HL-60 (cell line): ENCODE results near the gene METTL25.
A peak's percentile ranks its signal among the peaks of the same experiment; 100 is the strongest.
"Not testable (repeated sequence)": the region's sequence is repeated elsewhere in the genome, so short reads cannot be mapped to it uniquely, and the experiment has no call there.

Experiments used
- DNase-seq, 2 experiments: peaks; one replicate each; pipeline ENCODE4 v3.0.0-alpha.2; 2010 to 2020; ENCODE audit warnings: low read depth in 1 of 2, low spot score in 1 of 2
- H3K27ac ChIP-seq: fragments of 250-450 bp; sonication (Bioruptor Pico); replicated peaks from 2 replicates; pipeline ENCODE4 v1.5.1; 2020; ENCODE audit warnings: mild to moderate bottlenecking, moderate library complexity
- H3K27me3 ChIP-seq: fragments of 250-450 bp; sonication (Bioruptor Pico); 2 replicates; pipeline ENCODE4 v1.5.1; 2021; ENCODE audit warnings: mild to moderate bottlenecking, moderate library complexity; ENCODE audit not compliant: insufficient read depth, poor library complexity, severe bottlenecking
- H3K4me3 ChIP-seq: replicated peaks from 2 replicates; pipeline ENCODE4 v1.5.1; 2011; ENCODE audit warnings: mild to moderate bottlenecking, control low read depth, low read length; ENCODE audit not compliant: insufficient read depth
- GABPA ChIP-seq: IDR thresholded peaks from 2 replicates; pipeline ENCODE4 v1.6.1; 2012; ENCODE audit warnings: low read depth
- POLR2AphosphoS5 ChIP-seq: IDR thresholded peaks from 2 replicates; pipeline ENCODE4 v1.6.1; 2012; ENCODE audit warnings: low read depth
- SPI1 ChIP-seq: IDR thresholded peaks from 2 replicates; pipeline ENCODE4 v1.6.1; 2012; ENCODE audit warnings: low read depth, mild to moderate bottlenecking, borderline replicate concordance
- TF ChIP-seq, protein P1 (sequence below): IDR thresholded peaks from one replicate; pipeline ENCODE4 v1.5.1; 2011; ENCODE audit warnings: low read length, control low read depth, inconsistent platforms; ENCODE audit not compliant: insufficient read depth
- TF ChIP-seq, protein P2 (sequence below): IDR thresholded peaks from 2 replicates; pipeline ENCODE4 v1.6.1; 2012; ENCODE audit warnings: low read depth; ENCODE audit not compliant: insufficient replicate concordance

The METTL25 gene

DNA sequence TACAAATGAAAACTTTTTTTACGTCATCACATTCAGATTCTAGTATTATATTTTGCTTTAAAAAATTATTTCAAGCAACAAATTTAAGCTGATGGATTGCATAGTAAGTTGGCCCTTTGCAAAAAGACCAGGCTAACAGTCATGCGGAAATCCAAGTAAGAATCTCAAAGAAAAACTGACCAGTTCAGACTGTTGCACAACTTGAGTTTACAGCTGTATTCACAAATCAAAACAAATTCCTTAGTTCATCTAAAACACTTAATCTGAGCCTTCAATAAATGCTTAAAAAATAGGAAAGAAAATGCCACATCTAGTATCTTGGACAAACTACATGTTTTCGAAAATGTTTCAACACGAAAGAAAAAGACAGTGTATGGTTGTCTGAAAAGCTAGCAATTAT, 989 bp upstream of the METTL25 start:
- Histone ChIP-seq H3K27ac (peak overlapping the region; percentile 99), H3K4me3 (peak overlapping the region; percentile 96), H3K27me3 (no peaks in the 10 kb centered on the region)
- TF ChIP-seq POLR2AphosphoS5 (no peak), GABPA (no peak), SPI1 (no peak)
- TF ChIP-seq, protein P1, sequence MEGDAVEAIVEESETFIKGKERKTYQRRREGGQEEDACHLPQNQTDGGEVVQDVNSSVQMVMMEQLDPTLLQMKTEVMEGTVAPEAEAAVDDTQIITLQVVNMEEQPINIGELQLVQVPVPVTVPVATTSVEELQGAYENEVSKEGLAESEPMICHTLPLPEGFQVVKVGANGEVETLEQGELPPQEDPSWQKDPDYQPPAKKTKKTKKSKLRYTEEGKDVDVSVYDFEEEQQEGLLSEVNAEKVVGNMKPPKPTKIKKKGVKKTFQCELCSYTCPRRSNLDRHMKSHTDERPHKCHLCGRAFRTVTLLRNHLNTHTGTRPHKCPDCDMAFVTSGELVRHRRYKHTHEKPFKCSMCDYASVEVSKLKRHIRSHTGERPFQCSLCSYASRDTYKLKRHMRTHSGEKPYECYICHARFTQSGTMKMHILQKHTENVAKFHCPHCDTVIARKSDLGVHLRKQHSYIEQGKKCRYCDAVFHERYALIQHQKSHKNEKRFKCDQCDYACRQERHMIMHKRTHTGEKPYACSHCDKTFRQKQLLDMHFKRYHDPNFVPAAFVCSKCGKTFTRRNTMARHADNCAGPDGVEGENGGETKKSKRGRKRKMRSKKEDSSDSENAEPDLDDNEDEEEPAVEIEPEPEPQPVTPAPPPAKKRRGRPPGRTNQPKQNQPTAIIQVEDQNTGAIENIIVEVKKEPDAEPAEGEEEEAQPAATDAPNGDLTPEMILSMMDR: no peak
- TF ChIP-seq, protein P2, sequence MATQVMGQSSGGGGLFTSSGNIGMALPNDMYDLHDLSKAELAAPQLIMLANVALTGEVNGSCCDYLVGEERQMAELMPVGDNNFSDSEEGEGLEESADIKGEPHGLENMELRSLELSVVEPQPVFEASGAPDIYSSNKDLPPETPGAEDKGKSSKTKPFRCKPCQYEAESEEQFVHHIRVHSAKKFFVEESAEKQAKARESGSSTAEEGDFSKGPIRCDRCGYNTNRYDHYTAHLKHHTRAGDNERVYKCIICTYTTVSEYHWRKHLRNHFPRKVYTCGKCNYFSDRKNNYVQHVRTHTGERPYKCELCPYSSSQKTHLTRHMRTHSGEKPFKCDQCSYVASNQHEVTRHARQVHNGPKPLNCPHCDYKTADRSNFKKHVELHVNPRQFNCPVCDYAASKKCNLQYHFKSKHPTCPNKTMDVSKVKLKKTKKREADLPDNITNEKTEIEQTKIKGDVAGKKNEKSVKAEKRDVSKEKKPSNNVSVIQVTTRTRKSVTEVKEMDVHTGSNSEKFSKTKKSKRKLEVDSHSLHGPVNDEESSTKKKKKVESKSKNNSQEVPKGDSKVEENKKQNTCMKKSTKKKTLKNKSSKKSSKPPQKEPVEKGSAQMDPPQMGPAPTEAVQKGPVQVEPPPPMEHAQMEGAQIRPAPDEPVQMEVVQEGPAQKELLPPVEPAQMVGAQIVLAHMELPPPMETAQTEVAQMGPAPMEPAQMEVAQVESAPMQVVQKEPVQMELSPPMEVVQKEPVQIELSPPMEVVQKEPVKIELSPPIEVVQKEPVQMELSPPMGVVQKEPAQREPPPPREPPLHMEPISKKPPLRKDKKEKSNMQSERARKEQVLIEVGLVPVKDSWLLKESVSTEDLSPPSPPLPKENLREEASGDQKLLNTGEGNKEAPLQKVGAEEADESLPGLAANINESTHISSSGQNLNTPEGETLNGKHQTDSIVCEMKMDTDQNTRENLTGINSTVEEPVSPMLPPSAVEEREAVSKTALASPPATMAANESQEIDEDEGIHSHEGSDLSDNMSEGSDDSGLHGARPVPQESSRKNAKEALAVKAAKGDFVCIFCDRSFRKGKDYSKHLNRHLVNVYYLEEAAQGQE: no peak
- DNase-seq: no peak

DNA sequence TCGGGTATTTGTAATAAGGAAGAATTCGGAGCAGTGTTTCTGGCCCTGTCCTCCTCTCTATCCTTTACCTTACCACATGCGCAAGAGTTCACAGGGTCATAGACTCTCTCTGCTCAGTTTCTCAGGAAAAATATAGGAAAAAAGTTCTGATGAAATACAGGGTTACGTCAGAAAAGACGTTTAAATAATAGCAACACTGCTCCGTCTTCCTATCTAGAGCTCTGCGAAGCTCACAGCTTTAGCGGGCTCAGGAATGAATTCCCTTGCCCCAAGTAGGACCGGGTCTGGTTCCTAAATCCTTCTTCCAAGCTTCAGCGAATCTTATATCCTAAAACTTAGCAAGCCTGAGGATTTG, 507 bp upstream of the METTL25 start:
- TF ChIP-seq SPI1: no peak
- no peak for TF ChIP-seq POLR2AphosphoS5
- TF ChIP-seq, protein P2: no peak
- TF ChIP-seq, protein P1: no peak
- TF ChIP-seq GABPA: no peak
- Histone ChIP-seq H3K27ac (peak overlapping the region; percentile 99), H3K27me3 (no peaks in the 10 kb centered on the region), H3K4me3 (peak overlapping the region; percentile 96)
- no peak for DNase-seq

DNA sequence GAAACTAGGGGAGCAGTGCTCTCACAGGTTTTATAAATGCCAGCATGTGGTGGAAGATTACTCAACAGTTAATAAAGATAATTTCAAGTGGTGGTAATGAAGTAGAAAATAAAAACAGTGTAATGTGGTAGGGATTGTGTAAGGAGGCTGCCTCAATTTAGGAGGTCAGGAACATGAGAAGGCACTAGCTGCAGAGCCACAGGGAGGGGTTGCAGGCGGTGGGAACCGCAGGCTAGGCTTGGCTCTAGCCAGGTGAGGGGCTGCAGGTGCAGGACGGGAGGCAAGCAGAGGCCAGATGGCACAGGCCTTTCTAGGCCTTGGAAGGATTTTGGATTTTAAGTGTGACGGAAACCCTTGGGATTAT, 768 bp downstream of the METTL25 start:
- peak in 1 of 2 experiments; percentile 6 for DNase-seq
- Histone ChIP-seq H3K27me3 (no peaks in the 10 kb centered on the region), H3K27ac (peak overlapping the region; percentile 99), H3K4me3 (peak overlapping the region; percentile 96)
- TF ChIP-seq POLR2AphosphoS5 (no peak), GABPA (no peak), SPI1 (no peak)
- TF ChIP-seq, protein P2: no peak
- TF ChIP-seq, protein P1: no peak

DNA sequence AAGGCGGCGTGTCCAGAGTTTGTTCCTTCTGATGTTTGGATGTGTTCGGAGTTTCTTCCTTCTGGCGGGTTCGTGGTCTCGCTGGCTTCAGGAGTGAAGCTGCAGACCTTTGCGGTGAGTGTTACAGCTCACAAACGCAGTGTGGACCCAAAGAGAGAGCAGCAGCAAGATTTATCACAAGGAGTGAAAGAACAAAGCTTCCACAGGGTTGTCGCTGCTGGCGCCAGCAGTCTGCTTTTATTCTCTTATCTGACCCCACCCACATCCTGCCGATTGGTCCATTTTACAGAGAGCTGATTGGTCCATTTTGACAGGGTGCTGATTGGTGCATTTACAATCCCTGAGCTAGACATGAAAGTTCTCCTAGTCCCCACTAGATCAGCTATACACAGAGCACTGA, 2.5 kb downstream of the METTL25 start:
- not testable (repeated sequence) for H3K4me3 ChIP-seq, H3K27ac ChIP-seq, H3K27me3 ChIP-seq, DNase-seq
